Right ventricle myocardium inferior (tissue), 1 donor: ENCODE data around the gene ZIC1. TPM values are rescaled to one million over a fixed set of nuclear protein-coding genes. Genes with fewer than 3 reads are reported as not detected.

Experiments used
- ATAC-seq: fragments of 200-7000 bp; cut with Tn5 transposase; one replicate; pipeline ENCODE4 v1.9.1; 2020; ENCODE audit warnings: mild to moderate bottlenecking, moderate library complexity
- DNase-seq: peaks from one replicate; pipeline ENCODE4 v3.0.0; 2021; ENCODE audit errors: missing footprints
- intact Hi-C: fragments of 100-400 bp; cut with DNase I; formaldehyde crosslinking; loops from one replicate; pipeline ENCODE4 v1.11.0; 2022
- total RNA-seq: library from RNA; stranded (reverse); fragmentation: NEBNext Ultra II Directional; extraction: Animal tissue kit (Norgen Biotek cat#: 25700); gene quantifications from one replicate; pipeline ENCODE4 v1.2.1, GENCODE V29; 2021
- donor health status: DM: no; HTN: yes; CAD: no; lungs with severe emphysema.

Gene ZIC1
- total RNA-seq, 1 donor from 2014 or later: not detected

GRCh38 chr3:147428754-147429153 is 19.6 kb downstream of the ZIC1 start:
- no peak for DNase-seq
- no peak for ATAC-seq
- intact Hi-C loops: no loop called here

DNA sequence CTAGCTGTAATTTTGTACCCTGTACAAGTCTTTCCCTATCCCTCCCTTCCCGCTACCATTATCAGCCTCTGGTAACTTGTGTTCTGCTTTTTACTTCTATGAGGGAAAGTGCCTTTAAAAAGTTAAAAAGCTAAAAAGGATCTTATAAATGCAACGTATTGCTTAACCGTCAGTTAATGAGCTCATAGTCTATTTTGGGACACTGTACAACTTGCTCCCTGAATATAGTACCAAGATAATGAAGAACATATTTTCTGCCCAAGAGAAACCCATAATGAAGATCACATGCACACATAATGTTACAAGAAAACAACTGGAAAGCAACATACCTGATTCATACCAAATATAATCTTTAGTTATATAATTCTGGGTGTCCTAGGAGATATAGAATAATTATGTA is 22.6 kb downstream of the ZIC1 start:
- ATAC-seq: no peak
- intact Hi-C loops: no loop called here
- DNase-seq: no peak

DNA sequence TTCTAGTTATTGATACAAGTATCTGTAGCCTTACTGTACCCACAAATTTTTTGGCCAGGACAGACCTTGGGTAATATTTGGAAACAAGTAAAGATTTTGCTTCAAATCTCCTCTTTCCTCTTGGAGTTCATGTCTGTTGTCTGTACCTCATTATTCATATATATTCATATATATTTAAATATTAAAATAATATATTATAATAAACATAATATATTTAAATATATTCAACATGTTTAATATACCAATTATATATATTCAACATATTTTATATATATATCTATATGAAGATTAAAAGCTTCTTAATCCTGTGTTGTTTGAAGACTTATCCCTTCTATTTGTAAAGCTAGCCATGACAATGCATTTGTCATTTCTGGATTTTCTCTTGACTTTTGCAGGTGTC is 38.1 kb downstream of the ZIC1 start:
- DNase-seq: no peak
- ATAC-seq: no peak
- intact Hi-C loops: no loop called here

GRCh38 chr3:147449669-147450068 is 40.5 kb downstream of the ZIC1 start:
- intact Hi-C loops: no loop called here
- ATAC-seq (no peak), DNase-seq (no peak)

DNA sequence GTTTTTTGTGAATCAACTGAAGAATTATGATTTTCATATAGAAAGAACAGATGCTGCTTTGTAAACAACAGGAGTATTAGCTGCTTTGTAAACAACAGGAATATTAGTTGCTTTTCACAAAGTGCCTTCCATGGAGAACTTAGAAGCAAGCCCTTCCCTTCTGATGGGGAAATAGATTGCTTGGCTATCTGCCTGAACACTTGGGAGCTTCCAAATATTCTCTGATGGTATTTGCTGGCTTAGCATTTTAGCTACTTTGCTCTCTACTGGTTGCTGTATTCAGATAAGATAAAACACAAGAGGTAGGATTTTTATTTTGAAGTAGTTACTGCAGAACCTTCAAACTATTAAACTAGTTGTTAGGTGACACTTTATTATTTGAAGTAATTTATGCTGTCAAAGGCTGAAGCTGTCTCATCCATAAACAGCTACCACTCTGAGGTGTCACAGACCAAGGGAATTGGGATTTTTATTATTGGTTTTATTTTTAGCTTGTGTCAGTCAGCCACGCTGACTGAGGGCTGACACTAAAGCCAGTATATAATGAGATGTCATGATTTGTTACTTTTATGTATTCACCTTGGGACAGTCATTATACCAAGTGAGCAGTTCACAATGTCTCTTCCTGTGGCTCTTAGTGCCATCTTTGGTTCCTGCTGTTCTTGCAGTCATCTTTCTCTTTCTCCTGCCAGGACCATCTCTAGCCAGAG is 50.0 kb downstream of the ZIC1 start:
- intact Hi-C loops: no loop called here
- DNase-seq: no peak
- ATAC-seq: no peak

- DNase-seq (no peak), ATAC-seq (no peak)
- intact Hi-C loops: no loop called here
These were observed 53.7 kb downstream of the ZIC1 start for GRCh38 chr3:147462856-147463255.

Other genes starting within 250 kb of the ZIC1 start
- not detected for gene ZIC4, start 2.8 kb upstream of the ZIC1 start, total RNA-seq